Upper lobe of left lung (tissue), 4 donors: Measurements from ENCODE around the gene MSI2.

Source experiments
- CTCF ChIP-seq, 6 experiments: fragments of 450-650 bp in 4 of 6; fragments of 200-600 bp in 2 of 6; sonication (generic) in 2 of 6; IDR thresholded peaks; one replicate each; pipeline ENCODE4 v1.5.1; 2016 to 2019; ENCODE audit warnings: antibody characterized with exemption in 6 of 6
- EP300 ChIP-seq, 4 donors: sonication (generic); formaldehyde crosslinking; IDR thresholded peaks; one replicate each; pipeline ENCODE4 v1.5.1; 2017; ENCODE audit warnings: antibody characterized with exemption in 4 of 4, control low read depth in 2 of 4
- POLR2A ChIP-seq, 4 donors: fragments of 450-650 bp; IDR thresholded peaks; one replicate each; pipeline ENCODE4 v1.5.1; 2016 to 2017; ENCODE audit warnings: antibody characterized with exemption in 4 of 4, mild to moderate bottlenecking in 2 of 4
- POLR2AphosphoS5 ChIP-seq, 2 donors: sonication (generic); formaldehyde crosslinking; IDR thresholded peaks; one replicate each; pipeline ENCODE4 v1.5.1; 2017; ENCODE audit warnings: antibody characterized with exemption in 2 of 2

DNA sequence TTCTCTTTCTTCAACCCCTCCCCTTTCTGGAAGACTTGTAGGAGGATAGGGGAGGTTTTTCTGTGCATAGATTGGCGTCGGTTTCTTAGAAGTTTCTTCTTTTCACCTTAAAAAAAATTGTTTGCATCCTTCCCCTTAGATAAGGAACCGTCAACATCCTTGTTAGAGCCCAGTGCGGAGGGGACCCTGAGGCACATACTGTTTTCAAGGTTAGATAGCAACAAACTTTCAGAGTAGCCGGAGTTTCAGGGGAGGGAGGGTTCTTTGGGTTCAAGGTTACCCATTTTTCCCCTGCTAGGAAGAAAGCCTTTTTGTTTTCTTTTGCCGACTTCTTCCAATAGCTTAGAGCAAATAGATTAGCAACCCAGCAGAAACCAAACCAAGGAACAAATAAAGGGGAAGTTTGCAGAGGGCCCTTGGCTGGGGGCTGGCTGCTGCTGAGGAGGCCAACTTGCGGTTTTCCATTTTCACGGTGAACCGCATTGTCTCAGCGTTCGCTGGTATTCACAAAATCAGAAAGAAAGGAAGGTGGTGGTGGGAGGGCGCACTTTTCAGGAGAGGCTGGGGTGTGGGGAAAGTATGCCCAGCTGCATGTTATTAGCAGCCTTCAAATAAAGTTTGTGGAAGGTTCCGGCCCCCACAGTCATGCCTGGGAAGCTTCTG lies 28.8 kb downstream of the MSI2 start:
- TF ChIP-seq CTCF (IDR thresholded peaks at IDR 0.05) (no peak), POLR2A (IDR thresholded peaks at IDR 0.05) (no peak), POLR2AphosphoS5 (IDR thresholded peaks at IDR 0.05) (no peak), EP300 (IDR thresholded peaks at IDR 0.05) (no peak)
